ENCODE results near the gene SNX25. TPM values are rescaled to one million over a fixed set of nuclear protein-coding genes. Genes with fewer than 3 reads are reported as not detected.

Gene SNX25
- total RNA-seq, 1 experiment from 2014 or later: 23.0 TPM

DNA sequence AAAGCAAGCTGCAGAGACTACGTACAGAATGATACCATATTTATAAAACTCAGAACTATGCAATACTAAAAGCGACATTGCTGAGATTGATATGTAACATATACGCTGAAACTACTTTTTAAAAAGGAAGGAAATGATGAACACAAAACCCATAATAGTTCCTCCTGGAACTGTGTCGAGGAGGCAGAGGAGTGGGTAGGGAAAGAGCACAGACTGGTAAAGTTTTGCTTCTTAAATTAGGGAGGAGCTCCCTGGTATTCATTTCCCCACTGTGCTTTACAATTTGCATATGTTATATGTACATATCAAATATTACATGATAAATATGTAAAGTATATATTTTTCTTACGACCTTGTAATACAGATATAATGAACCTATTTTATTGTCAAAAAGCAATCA is 202.5 kb downstream of the SNX25 start:
- no peak for DNase-seq (ENCODE audit: low read depth in 1 of 2, low spot score in 2 of 2)
- no peaks in the 10 kb centered on the region for H3K9me3 ChIP-seq (replicated peaks)
- H3K36me3 ChIP-seq: peaks cover 51% of the 10 kb centered on the region
- H3K4me1 ChIP-seq (replicated peaks): no peaks in the 10 kb centered on the region
- H3K27me3 ChIP-seq (replicated peaks): no peaks in the 10 kb centered on the region
- no peak overlapping the region for H3K27ac ChIP-seq
- no peak overlapping the region for H3K4me3 ChIP-seq

DNA sequence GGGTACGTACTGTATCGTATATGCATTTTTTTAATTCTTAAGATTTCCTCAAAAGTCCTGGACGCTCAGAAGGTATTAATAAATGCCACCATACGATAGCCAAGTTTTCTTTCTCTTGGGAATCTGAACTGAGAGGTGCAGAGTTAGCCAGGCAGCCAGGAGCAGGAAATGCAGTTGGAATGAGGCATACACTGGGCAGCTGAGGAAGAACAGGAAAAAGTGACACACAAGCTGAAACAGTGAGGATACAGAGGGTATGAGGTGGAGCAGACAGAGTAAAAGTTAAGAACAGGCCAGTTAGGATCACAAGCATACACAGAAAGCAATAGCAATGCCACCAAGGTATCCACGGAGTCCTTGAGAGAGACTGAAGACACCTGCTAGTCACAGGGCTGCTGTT is 203.0 kb downstream of the SNX25 start:
- Histone ChIP-seq H3K9me3 (replicated peaks) (no peaks in the 10 kb centered on the region), H3K27ac (no peak overlapping the region), H3K4me3 (no peak overlapping the region), H3K27me3 (replicated peaks) (no peaks in the 10 kb centered on the region), H3K4me1 (replicated peaks) (no peaks in the 10 kb centered on the region), H3K36me3 (peaks cover 54% of the 10 kb centered on the region)
- no peak for DNase-seq (ENCODE audit: low read depth in 1 of 2, low spot score in 2 of 2)

Other genes with a start within 250 kb of the SNX25 start
- gene HELT, start 191.1 kb upstream of the SNX25 start, total RNA-seq (2014; rRNA removed; shearing (Covaris generic)): not detected in 2 replicates
- gene SLC25A4, start 66.3 kb upstream of the SNX25 start, total RNA-seq (2014; rRNA removed; shearing (Covaris generic)): 9.4 and 13.2 TPM in 2 replicates
- gene CFAP97, start 5.6 kb upstream of the SNX25 start, total RNA-seq (2014; rRNA removed; shearing (Covaris generic)): 19.6 and 28.8 TPM in 2 replicates
- 0.22 and 0.29 TPM in 2 replicates for gene LRP2BP, start 186.3 kb downstream of the SNX25 start, total RNA-seq (2014; rRNA removed; shearing (Covaris generic))
- 5.4 and 15.1 TPM in 2 replicates for gene ANKRD37, start 187.2 kb downstream of the SNX25 start, total RNA-seq (2014; rRNA removed; shearing (Covaris generic))
- 17.1 and 32.1 TPM in 2 replicates for gene UFSP2, start 216.4 kb downstream of the SNX25 start, total RNA-seq (2014; rRNA removed; shearing (Covaris generic))